ENCODE measurements around the gene SETD5. TPM values are rescaled to one million over a fixed set of nuclear protein-coding genes. Genes with fewer than 3 reads are reported as not detected.
"Not testable (repeated sequence)": the region's sequence is repeated elsewhere in the genome, so short reads cannot be mapped to it uniquely, and the experiment has no call there.

Gene SETD5
- total and polyA plus RNA-seq, 7 donors: 8.6 to 149 (median 69.9) TPM

DNA sequence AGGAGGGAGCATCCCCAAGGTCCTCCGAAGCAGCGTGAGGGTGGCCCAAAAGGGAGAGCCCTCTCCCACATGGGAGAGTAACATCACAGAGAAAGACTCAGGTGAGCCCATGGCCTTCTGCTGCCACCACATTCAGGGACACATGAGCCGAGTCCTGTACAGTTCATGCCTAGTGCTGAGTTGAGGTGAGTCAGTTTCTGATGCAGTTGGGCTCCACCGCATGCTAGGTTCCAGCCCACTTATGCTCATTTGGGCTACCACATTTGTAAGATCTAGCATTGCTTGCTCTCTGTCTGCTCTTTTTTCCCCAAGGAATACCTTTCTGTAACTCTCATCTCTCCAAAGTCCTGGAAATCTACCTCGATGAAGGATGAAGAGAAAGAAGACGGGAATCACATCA lies 77.1 kb downstream of the SETD5 start:
- 95 to 96% methylated on average over 6 of the region's 6 CpGs for WGBS, 2 donors
- H3K4me1 ChIP-seq: peaks cover 0 to 4% (median 0%) of the 10 kb centered on the region in 4 donors
- H3K4me3 ChIP-seq: no peak overlapping the region
- intact Hi-C loops (cut with DNase I): no loop called here
- no peak overlapping the region for H3K27ac ChIP-seq
- H3K9me3 ChIP-seq: no peaks in the 10 kb centered on the region
- H3K36me3 ChIP-seq: peaks cover 66 to 100% (median 74%) of the 10 kb centered on the region in 4 donors
- H3K27me3 ChIP-seq: no peaks in the 10 kb centered on the region
- TF ChIP-seq EP300 (IDR thresholded peaks at IDR 0.05) (no peak), POLR2A (IDR thresholded peaks at IDR 0.05) (no peak), POLR2AphosphoS5 (IDR thresholded peaks at IDR 0.05) (no peak)
- TF ChIP-seq, protein P1, sequence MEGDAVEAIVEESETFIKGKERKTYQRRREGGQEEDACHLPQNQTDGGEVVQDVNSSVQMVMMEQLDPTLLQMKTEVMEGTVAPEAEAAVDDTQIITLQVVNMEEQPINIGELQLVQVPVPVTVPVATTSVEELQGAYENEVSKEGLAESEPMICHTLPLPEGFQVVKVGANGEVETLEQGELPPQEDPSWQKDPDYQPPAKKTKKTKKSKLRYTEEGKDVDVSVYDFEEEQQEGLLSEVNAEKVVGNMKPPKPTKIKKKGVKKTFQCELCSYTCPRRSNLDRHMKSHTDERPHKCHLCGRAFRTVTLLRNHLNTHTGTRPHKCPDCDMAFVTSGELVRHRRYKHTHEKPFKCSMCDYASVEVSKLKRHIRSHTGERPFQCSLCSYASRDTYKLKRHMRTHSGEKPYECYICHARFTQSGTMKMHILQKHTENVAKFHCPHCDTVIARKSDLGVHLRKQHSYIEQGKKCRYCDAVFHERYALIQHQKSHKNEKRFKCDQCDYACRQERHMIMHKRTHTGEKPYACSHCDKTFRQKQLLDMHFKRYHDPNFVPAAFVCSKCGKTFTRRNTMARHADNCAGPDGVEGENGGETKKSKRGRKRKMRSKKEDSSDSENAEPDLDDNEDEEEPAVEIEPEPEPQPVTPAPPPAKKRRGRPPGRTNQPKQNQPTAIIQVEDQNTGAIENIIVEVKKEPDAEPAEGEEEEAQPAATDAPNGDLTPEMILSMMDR (IDR thresholded peaks at IDR 0.05): no peak
- DNase-seq: no peak

DNA sequence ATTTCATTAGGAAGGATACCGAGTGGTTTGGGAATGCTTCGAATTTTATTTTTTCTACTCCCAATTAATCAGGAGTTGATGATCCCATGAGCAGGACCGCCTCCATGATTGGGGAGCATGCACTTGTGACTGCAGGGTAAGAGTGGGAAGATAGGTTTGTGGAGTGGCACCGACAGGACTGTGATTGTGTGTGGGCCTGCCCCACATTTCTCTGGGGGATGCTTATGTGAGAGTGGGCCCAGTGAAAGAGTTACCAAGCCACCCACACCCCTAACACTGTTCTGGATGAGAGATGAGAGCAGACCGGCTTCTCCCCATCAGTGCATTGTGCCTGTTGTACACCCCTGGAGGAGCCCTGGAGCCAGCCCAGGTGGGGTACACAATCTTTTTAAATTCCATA lies 79.5 kb downstream of the SETD5 start:
- no peak for DNase-seq
- Histone ChIP-seq H3K27ac (no peak overlapping the region), H3K4me3 (no peak overlapping the region), H3K4me1 (peaks cover 0 to 4% (median 0%) of the 10 kb centered on the region in 4 donors), H3K36me3 (peaks cover 59 to 100% (median 73%) of the 10 kb centered on the region in 4 donors), H3K27me3 (no peaks in the 10 kb centered on the region), H3K9me3 (no peaks in the 10 kb centered on the region)
- intact Hi-C loops (cut with DNase I): no loop called here
- WGBS, 2 donors: 96 to 97% methylated on average over 5 of the region's 5 CpGs
- no peak for TF ChIP-seq POLR2A (IDR thresholded peaks at IDR 0.05)
- TF ChIP-seq EP300 (IDR thresholded peaks at IDR 0.05): no peak
- TF ChIP-seq POLR2AphosphoS5 (IDR thresholded peaks at IDR 0.05): no peak
- TF ChIP-seq, protein P1 (IDR thresholded peaks at IDR 0.05): no peak

DNA sequence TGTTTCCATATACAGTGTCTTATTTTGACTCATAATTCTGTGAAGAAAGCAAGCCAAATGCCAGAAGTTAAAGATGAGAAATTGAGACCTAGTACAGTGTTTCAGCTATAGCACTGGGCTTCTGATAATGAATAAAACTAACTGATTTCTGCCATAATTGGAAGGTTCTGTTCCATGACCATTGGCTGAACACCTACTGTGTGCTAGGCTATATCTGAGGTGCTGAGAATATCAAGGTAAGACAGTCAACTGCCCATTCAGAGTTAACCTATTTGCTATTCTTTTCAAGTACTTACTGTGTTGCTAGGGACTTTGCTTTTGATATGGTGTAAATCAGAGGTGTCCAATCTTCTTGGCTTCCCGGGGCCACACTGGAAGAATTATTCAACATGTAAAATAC lies 82.8 kb downstream of the SETD5 start:
- H3K4me3 ChIP-seq: no peak overlapping the region
- 97 to 98% methylated on average over 1 of the region's 1 CpG for WGBS, 2 donors
- no peaks in the 10 kb centered on the region for H3K27me3 ChIP-seq
- H3K9me3 ChIP-seq: no peaks in the 10 kb centered on the region
- peaks cover 0 to 4% (median 0%) of the 10 kb centered on the region in 4 donors for H3K4me1 ChIP-seq
- intact Hi-C loops (cut with DNase I): no loop called here
- no peak overlapping the region for H3K27ac ChIP-seq
- TF ChIP-seq EP300 (IDR thresholded peaks at IDR 0.05) (no peak), POLR2AphosphoS5 (IDR thresholded peaks at IDR 0.05) (no peak), POLR2A (IDR thresholded peaks at IDR 0.05) (no peak)
- TF ChIP-seq, protein P1 (IDR thresholded peaks at IDR 0.05): no peak
- H3K36me3 ChIP-seq: peaks cover 27 to 88% (median 40%) of the 10 kb centered on the region in 4 donors
- no peak for DNase-seq

DNA sequence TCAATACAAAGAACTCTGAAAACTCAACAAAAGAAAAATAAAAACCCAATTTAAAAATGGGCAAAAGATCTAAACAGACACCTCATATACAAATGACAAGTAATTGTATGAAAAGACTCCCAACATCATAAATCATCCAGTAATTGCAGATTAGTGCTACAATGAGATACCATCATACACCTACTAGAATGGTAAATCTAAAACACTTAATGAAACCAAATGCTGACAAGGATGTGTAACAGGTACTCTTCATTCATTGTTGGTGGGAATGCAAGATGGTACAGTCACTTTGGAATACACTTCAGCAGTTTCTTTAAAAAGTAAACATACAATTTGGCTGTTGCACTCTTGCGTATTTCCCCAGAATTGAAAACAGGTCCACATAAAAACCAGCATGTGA lies 87.8 kb downstream of the SETD5 start:
- Histone ChIP-seq H3K36me3 (peaks cover 6 to 46% (median 12%) of the 10 kb centered on the region in 4 donors), H3K27me3 (no peaks in the 10 kb centered on the region), H3K27ac (no peak overlapping the region), H3K4me3 (no peak overlapping the region), H3K9me3 (no peaks in the 10 kb centered on the region), H3K4me1 (no peaks in the 10 kb centered on the region)
- no peak for TF ChIP-seq POLR2A (IDR thresholded peaks at IDR 0.05)
- TF ChIP-seq EP300 (IDR thresholded peaks at IDR 0.05): no peak
- TF ChIP-seq POLR2AphosphoS5 (IDR thresholded peaks at IDR 0.05): no peak
- TF ChIP-seq, protein P1 (IDR thresholded peaks at IDR 0.05): no peak
- no peak for DNase-seq
- intact Hi-C loops (cut with DNase I): no loop called here
- 95 to 100% methylated on average over 1 of the region's 1 CpG for WGBS, 2 donors

DNA sequence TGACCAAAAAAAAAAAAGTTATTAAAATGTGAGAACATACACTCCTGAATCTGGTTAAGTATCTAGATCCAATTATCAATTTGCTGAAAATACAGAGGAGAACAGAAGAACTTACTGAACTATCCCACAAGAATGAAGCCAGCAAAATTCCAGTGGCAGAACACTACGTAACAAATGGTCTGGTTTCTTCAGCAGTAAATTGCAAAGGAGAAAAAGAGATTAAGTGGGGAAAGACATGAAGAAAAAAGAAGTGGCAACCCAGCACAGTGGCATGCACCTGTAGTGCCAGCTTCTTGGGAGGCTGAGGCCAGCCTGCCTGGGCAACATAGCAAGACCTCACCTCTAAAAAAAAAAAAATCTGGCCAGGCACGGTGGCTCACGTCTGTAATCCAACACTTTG lies 94.1 kb downstream of the SETD5 start:
- no peak for DNase-seq
- 78 to 81% methylated on average over 3 of the region's 3 CpGs for WGBS, 2 donors
- intact Hi-C loops (cut with DNase I): no loop called here
- Histone ChIP-seq H3K4me1 (no peaks in the 10 kb centered on the region), H3K27me3 (no peaks in the 10 kb centered on the region), H3K27ac (no peak overlapping the region), H3K9me3 (no peaks in the 10 kb centered on the region), H3K36me3 (peaks cover 0 to 4% (median 0%) of the 10 kb centered on the region in 4 donors), H3K4me3 (no peak overlapping the region)
- no peak for TF ChIP-seq EP300 (IDR thresholded peaks at IDR 0.05)
- TF ChIP-seq, protein P1 (IDR thresholded peaks at IDR 0.05): no peak
- no peak for TF ChIP-seq POLR2A (IDR thresholded peaks at IDR 0.05)
- no peak for TF ChIP-seq POLR2AphosphoS5 (IDR thresholded peaks at IDR 0.05)

DNA sequence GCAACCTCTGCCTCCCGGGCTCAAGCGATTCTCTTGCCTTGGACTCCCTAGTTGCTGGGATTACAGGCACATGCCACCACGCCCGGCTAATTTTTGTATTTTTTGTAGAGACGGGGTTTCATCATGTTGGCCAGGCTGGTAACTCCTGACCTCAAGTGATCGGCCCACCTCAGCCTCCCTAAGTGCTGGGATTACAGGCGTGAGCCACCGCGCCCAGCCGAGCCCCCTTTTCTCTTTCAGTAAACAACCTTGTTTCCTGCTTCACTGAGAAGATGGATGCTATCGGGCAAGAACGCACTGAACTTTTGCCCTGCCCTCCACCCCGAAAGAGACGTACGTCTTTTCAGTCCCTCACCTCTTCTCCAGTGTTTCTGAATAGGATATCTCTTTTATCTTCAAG lies 96.6 kb downstream of the SETD5 start:
- DNase-seq; intact Hi-C loops (cut with DNase I); H3K36me3 ChIP-seq; H3K27me3 ChIP-seq; H3K4me3 ChIP-seq; H3K9me3 ChIP-seq; H3K4me1 ChIP-seq; H3K27ac ChIP-seq: not testable (repeated sequence)
- WGBS, 2 donors: 90 to 94% methylated on average over 15 of the region's 15 CpGs
